GM18867 (cell line): ENCODE results near the gene CHRNB1.

ENCODE experiments used
- ATAC-seq: cut with Tn5 transposase; IDR thresholded peaks from one replicate; pipeline ENCODE4 v1.9.1; 2021; ENCODE audit warnings: mild to moderate bottlenecking, moderate library complexity; ENCODE audit not compliant: unreplicated experiment

CHRNB1 gene

GRCh38 chr17:7414837-7415236 lies 30.0 kb upstream of the CHRNB1 start:
- no peak for ATAC-seq

GRCh38 chr17:7415784-7416183 lies 29.1 kb upstream of the CHRNB1 start:
- ATAC-seq, result no peak

- no peak for ATAC-seq
These were observed 28.5 kb upstream of the CHRNB1 start for GRCh38 chr17:7416323-7416722.

GRCh38 chr17:7417056-7417655 lies 27.7 kb upstream of the CHRNB1 start:
- ATAC-seq, result no peak

- no peak for ATAC-seq
These were observed 26.2 kb upstream of the CHRNB1 start for GRCh38 chr17:7418472-7419152.

GRCh38 chr17:7419819-7420610 lies 24.8 kb upstream of the CHRNB1 start, which contains the start of gene SPEM1:
TSS of gene SPEM1 (plus strand) at chr17:7420324. CDS start at chr17:7420385, 61 bp downstream.
- no peak for ATAC-seq

GRCh38 chr17:7421186-7421585 lies 23.7 kb upstream of the CHRNB1 start:
- ATAC-seq, result no peak

- no peak for ATAC-seq
These were observed 21.2 kb upstream of the CHRNB1 start for GRCh38 chr17:7423679-7424078.

- ATAC-seq, result no peak
These were observed 19.5 kb upstream of the CHRNB1 start, which contains the start of gene SPEM2 for GRCh38 chr17:7425316-7425715. TSS of gene SPEM2 (plus strand) at chr17:7425616. CDS start at chr17:7425689, 73 bp downstream.

GRCh38 chr17:7425756-7426155 lies 19.1 kb upstream of the CHRNB1 start:
- ATAC-seq, result no peak

- ATAC-seq, result no peak
These were observed 18.5 kb upstream of the CHRNB1 start for GRCh38 chr17:7426203-7426863.

GRCh38 chr17:7426896-7427489 lies 17.9 kb upstream of the CHRNB1 start:
- ATAC-seq, result no peak

- ATAC-seq, result no peak
These were observed 17.3 kb upstream of the CHRNB1 start for GRCh38 chr17:7427549-7427948.

GRCh38 chr17:7428557-7428956 lies 16.3 kb upstream of the CHRNB1 start, which contains the start of gene SPEM3:
TSS of gene SPEM3 (plus strand) at chr17:7428857. CDS start at chr17:7428903, 46 bp downstream.
- ATAC-seq, result no peak

- ATAC-seq, result no peak
These were observed 15.1 kb upstream of the CHRNB1 start for GRCh38 chr17:7429722-7430121.

- no peak for ATAC-seq
These were observed 13.6 kb upstream of the CHRNB1 start for GRCh38 chr17:7431231-7431630.

GRCh38 chr17:7432296-7432695 lies 12.6 kb upstream of the CHRNB1 start:
- ATAC-seq, result no peak

GRCh38 chr17:7435676-7436555 lies 8.9 kb upstream of the CHRNB1 start:
- peak; percentile 23 for ATAC-seq

- ATAC-seq, result no peak
These were observed 8.1 kb upstream of the CHRNB1 start for GRCh38 chr17:7436556-7437368.
